A673 (cell line): Measurements from ENCODE around the gene PACRG. TPM values are rescaled to one million over a fixed set of nuclear protein-coding genes. Genes with fewer than 3 reads are reported as not detected.

ENCODE experiments used
- BruUV-seq: library from RNA; stranded (reverse); fragments of 400-500 nt; replicated peaks from 2 replicates; lab custom pipeline; 2021; lab: Mats Ljungman, UMichigan
- CTCF ChIA-PET: fragments of 300-600 bp; sonication (Branson Sonifier 250); formaldehyde crosslinking; loops from one replicate; lab custom pipeline; 2022; ENCODE audit warnings: antibody characterized with exemption; lab: Charles Lee
- POLR2A ChIA-PET: fragments of 300-600 bp; sonication (Branson Sonifier 250); formaldehyde crosslinking; loops from one replicate; lab custom pipeline; 2022; ENCODE audit warnings: antibody characterized with exemption; ENCODE audit not compliant: low non-redundant PET; lab: Charles Lee
- DNase-seq: peaks from one replicate; pipeline ENCODE4 v3.0.0-alpha.2; 2015; ENCODE audit warnings: low spot score
- H3K27ac ChIP-seq: fragments of 200-600 bp; sonication (generic); 2 replicates; pipeline ENCODE4 v1.5.1; 2016; ENCODE audit warnings: mixed run types, low read depth, mild to moderate bottlenecking, mixed read lengths, antibody characterized with exemption, low read length; ENCODE audit not compliant: poor library complexity, severe bottlenecking
- H3K27me3 ChIP-seq: fragments of 200-600 bp; sonication (generic); replicated peaks from 2 replicates; pipeline ENCODE4 v1.6.1; 2017; ENCODE audit warnings: mixed run types, low read depth, mild to moderate bottlenecking, mixed read lengths, antibody characterized with exemption, low read length; ENCODE audit not compliant: insufficient read depth, poor library complexity
- H3K36me3 ChIP-seq: fragments of 200-600 bp; sonication (generic); 2 replicates; pipeline ENCODE4 v1.6.1; 2016; ENCODE audit warnings: mixed run types, mild to moderate bottlenecking, mixed read lengths, antibody characterized with exemption, low read length; ENCODE audit not compliant: insufficient read depth, poor library complexity, severe bottlenecking
- H3K4me1 ChIP-seq: fragments of 200-600 bp; sonication (generic); 2 replicates; pipeline ENCODE4 v1.6.1; 2017; ENCODE audit warnings: mixed run types, mild to moderate bottlenecking, mixed read lengths, antibody characterized with exemption, low read length; ENCODE audit not compliant: insufficient read depth, poor library complexity, severe bottlenecking
- H3K4me3 ChIP-seq: fragments of 200-600 bp; sonication (generic); 2 replicates; pipeline ENCODE4 v1.5.1; 2016; ENCODE audit warnings: low read depth, mixed run types, mild to moderate bottlenecking, mixed read lengths, low read length; ENCODE audit not compliant: poor library complexity, severe bottlenecking
- H3K9me3 ChIP-seq: fragments of 200-600 bp; sonication (generic); 2 replicates; pipeline ENCODE4 v1.6.1; 2016; ENCODE audit warnings: mixed run types, low read depth, mild to moderate bottlenecking, mixed read lengths, antibody characterized with exemption, low read length; ENCODE audit not compliant: poor library complexity, severe bottlenecking
- EZH2 ChIP-seq: fragments of 200-600 bp; sonication (generic); IDR thresholded peaks from 2 replicates; pipeline ENCODE4 v1.6.1; 2017; ENCODE audit warnings: borderline replicate concordance, low read depth, mild to moderate bottlenecking, mixed read lengths, antibody characterized with exemption, low read length; ENCODE audit not compliant: poor library complexity, severe bottlenecking
- intact Hi-C: fragments of 100-400 bp; cut with micrococcal nuclease; formaldehyde crosslinking; loops from one replicate; pipeline ENCODE4 v1.10.0; 2022; ENCODE audit not compliant: unreplicated experiment
- total RNA-seq: library from RNA; stranded (reverse); gene quantifications from 2 replicates; pipeline ENCODE4 v1.2.3, GENCODE V29; 2021
- TF ChIP-seq, protein P1 (sequence below): fragments of 300-800, 200-600 bp; sonication (generic); conservative IDR thresholded peaks from 2 replicates; pipeline ENCODE4 v1.5.1; 2017; ENCODE audit warnings: low read depth, mild to moderate bottlenecking, antibody characterized with exemption, low read length, moderate library complexity, mixed read lengths

The PACRG gene
- total RNA-seq, 1 experiment from 2014 or later: not detected

DNA sequence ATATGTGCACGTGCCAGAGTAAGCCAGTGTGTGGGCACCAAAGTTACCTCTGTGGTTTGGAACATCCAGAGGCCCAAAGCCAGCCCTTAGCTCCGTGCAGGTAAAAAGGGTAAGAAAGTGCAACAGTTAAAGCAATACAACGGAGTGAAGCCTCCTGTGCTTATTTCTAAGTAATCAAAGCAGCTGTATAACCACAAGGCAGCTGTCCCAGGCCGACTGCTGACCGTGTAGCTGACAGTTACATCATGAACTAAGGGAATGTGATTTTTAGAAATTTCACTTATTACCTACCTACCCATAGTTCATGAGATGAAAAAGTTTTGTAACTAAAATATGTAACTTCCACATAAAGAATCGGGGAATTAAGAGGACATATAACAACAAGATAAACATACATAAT is 565.5 kb downstream of the PACRG start:
- BruUV-seq: no TSS peak
- Histone ChIP-seq H3K4me3 (no peak overlapping the region), H3K9me3 (no peaks in the 10 kb centered on the region), H3K36me3 (no peaks in the 10 kb centered on the region), H3K4me1 (no peaks in the 10 kb centered on the region), H3K27me3 (no peaks in the 10 kb centered on the region), H3K27ac (no peak overlapping the region)
- TF ChIP-seq, protein P1, sequence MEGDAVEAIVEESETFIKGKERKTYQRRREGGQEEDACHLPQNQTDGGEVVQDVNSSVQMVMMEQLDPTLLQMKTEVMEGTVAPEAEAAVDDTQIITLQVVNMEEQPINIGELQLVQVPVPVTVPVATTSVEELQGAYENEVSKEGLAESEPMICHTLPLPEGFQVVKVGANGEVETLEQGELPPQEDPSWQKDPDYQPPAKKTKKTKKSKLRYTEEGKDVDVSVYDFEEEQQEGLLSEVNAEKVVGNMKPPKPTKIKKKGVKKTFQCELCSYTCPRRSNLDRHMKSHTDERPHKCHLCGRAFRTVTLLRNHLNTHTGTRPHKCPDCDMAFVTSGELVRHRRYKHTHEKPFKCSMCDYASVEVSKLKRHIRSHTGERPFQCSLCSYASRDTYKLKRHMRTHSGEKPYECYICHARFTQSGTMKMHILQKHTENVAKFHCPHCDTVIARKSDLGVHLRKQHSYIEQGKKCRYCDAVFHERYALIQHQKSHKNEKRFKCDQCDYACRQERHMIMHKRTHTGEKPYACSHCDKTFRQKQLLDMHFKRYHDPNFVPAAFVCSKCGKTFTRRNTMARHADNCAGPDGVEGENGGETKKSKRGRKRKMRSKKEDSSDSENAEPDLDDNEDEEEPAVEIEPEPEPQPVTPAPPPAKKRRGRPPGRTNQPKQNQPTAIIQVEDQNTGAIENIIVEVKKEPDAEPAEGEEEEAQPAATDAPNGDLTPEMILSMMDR: no peak
- TF ChIP-seq EZH2: no peak
- CTCF ChIA-PET: no interaction called here
- POLR2A ChIA-PET: no interaction called here
- DNase-seq: no peak
- intact Hi-C loops: no loop called here

DNA sequence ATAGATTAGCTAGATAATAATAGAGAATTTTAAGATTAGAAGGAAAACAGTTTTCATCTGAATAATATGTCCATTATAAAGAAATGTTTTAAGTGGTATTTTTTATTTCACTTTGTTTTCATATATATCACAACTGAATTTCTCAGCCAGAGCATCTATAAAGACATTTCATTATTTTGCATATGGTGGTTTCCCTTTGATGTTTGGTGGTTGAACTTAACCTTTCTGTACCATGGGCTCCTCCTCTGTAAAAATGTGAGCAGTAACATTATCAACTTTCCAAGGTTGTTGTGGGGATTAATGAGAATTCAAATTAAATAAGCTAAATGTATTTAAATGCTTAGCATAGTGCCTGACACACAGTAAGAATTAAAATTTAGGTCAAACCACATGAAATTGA is 567.0 kb downstream of the PACRG start:
- H3K36me3 ChIP-seq: no peaks in the 10 kb centered on the region
- H3K27me3 ChIP-seq: no peaks in the 10 kb centered on the region
- H3K9me3 ChIP-seq: no peaks in the 10 kb centered on the region
- intact Hi-C loops: no loop called here
- TF ChIP-seq, protein P1: no peak
- no peak for TF ChIP-seq EZH2
- no peak overlapping the region for H3K27ac ChIP-seq
- ChIA-PET POLR2A (no interaction called here), CTCF (no interaction called here)
- no peak for DNase-seq
- BruUV-seq: no TSS peak
- no peak overlapping the region for H3K4me3 ChIP-seq
- H3K4me1 ChIP-seq: no peaks in the 10 kb centered on the region

DNA sequence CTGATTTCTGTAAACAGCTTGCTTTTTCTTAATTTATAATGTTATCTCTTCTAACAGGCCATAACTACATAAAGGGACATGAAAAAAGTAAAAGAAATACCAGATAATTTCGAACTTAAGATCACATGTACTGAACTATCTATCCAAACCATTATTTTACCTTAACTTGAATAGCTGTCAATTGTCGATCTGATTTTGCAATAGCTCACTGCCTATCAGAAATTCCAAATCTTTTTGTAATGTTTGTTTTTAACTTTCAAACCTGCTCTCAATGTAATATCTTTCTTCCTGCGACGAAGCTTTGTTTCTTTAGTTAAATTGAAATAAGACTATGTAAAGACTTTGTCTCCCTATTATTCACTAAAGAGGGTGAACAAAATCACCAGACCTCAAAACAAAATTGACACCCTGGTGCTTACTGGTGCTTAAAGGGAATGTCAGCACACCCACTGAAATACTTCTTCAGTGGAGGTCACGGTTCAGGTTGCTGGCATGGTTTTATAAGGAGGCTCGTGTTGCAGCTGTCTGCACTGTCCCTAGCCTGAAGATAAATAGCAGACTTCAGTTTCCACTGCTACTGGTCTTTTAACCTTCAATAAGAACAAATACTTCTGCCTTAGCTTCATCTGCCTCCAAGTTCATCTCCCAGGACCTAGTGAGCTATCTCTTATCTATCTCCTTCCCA is 569.2 kb downstream of the PACRG start:
- Histone ChIP-seq H3K27me3 (no peaks in the 10 kb centered on the region), H3K36me3 (no peaks in the 10 kb centered on the region), H3K4me1 (no peaks in the 10 kb centered on the region), H3K27ac (no peak overlapping the region), H3K9me3 (no peaks in the 10 kb centered on the region), H3K4me3 (no peak overlapping the region)
- POLR2A ChIA-PET: no interaction called here
- no TSS peak for BruUV-seq
- no peak for DNase-seq
- TF ChIP-seq EZH2: no peak
- TF ChIP-seq, protein P1: no peak
- CTCF ChIA-PET: no interaction called here
- intact Hi-C loops: no loop called here
